SU-DHL-6 (cell line): ENCODE measurements around the gene TJP2.
"Not testable (repeated sequence)": the region's sequence is repeated elsewhere in the genome, so short reads cannot be mapped to it uniquely, and the experiment has no call there.

Experiments
- H2AFZ ChIP-seq: fragments of 200-600 bp; sonication (generic); 2 replicates; pipeline ENCODE4 v1.6.1; 2014; ENCODE audit warnings: low read depth, mild to moderate bottlenecking, moderate library complexity, mixed read lengths, antibody characterized with exemption, low read length; ENCODE audit not compliant: severe bottlenecking
- H3F3A ChIP-seq: fragments of 200-600 bp; shearing (Covaris generic); 2 replicates; pipeline ENCODE4 v1.6.0; 2016; ENCODE audit warnings: antibody characterized with exemption, mild to moderate bottlenecking; ENCODE audit not compliant: insufficient read depth
- H3K27ac ChIP-seq: fragments of 200-600 bp; sonication (generic); 2 replicates; pipeline ENCODE4 v1.5.1; 2016; ENCODE audit warnings: low read depth, mild to moderate bottlenecking, low read length, moderate library complexity, mixed read lengths
- H3K27me3 ChIP-seq: fragments of 200-600 bp; sonication (generic), shearing (Covaris generic); 2 replicates; pipeline ENCODE4 v1.6.0; 2014; ENCODE audit warnings: mild to moderate bottlenecking, low read length
- H3K36me3 ChIP-seq: fragments of 200-600 bp; sonication (generic); 2 replicates; pipeline ENCODE4 v1.6.1; 2014; ENCODE audit warnings: mild to moderate bottlenecking, low read length, mixed read lengths
- H3K4me2 ChIP-seq: fragments of 300-600, 200-600 bp; shearing (Covaris generic), sonication (generic); 2 replicates; pipeline ENCODE4 v1.6.0; 2014; ENCODE audit warnings: low read length, low read depth, mild to moderate bottlenecking; ENCODE audit not compliant: poor library complexity, severe bottlenecking
- H3K4me3 ChIP-seq: fragments of 200-600 bp; sonication (generic); 2 replicates; pipeline ENCODE4 v1.5.1; 2014; ENCODE audit warnings: antibody characterized with exemption, low read length, mild to moderate bottlenecking, mixed read lengths; ENCODE audit not compliant: insufficient read depth, poor library complexity, severe bottlenecking
- H3K79me2 ChIP-seq: fragments of 200-600 bp; sonication (generic); 2 replicates; pipeline ENCODE4 v1.6.1; 2014; ENCODE audit warnings: mild to moderate bottlenecking, low read length, moderate library complexity; ENCODE audit not compliant: insufficient read depth
- H3K9ac ChIP-seq: fragments of 200-600 bp; sonication (generic); 2 replicates; pipeline ENCODE4 v1.7.0; 2014; ENCODE audit warnings: mild to moderate bottlenecking, low read length
- H3K9me2 ChIP-seq: fragments of 200-600 bp; sonication (generic); replicated peaks from 2 replicates; pipeline ENCODE4 v1.6.1; 2014; ENCODE audit warnings: low read length; ENCODE audit not compliant: insufficient read depth
- H3K9me3 ChIP-seq: fragments of 200-600 bp; sonication (generic); 2 replicates; pipeline ENCODE4 v1.6.1; 2014; ENCODE audit warnings: low read length, mixed read lengths; ENCODE audit not compliant: insufficient read depth
- H4K20me1 ChIP-seq: fragments of 200-600 bp; sonication (generic); 2 replicates; pipeline ENCODE4 v1.6.1; 2014; ENCODE audit warnings: low read depth, mild to moderate bottlenecking, antibody characterized with exemption, low read length, moderate library complexity, mixed read lengths
- CTCF ChIP-seq: fragments of 200-600 bp; sonication (generic); IDR thresholded peaks from one replicate; pipeline ENCODE4 v1.5.1; 2017; ENCODE audit warnings: antibody characterized with exemption, mild to moderate bottlenecking, low read length, moderate library complexity; ENCODE audit not compliant: insufficient read depth, poor library complexity, severe bottlenecking
- EZH2phosphoT487 ChIP-seq: fragments of 200-600 bp; sonication (generic), shearing (Covaris generic); conservative IDR thresholded peaks from 2 replicates; pipeline ENCODE4 v1.6.1; 2018; ENCODE audit warnings: mild to moderate bottlenecking, antibody characterized with exemption, low read length, moderate library complexity, mixed read lengths

The TJP2 gene

GRCh38 chr9:69157751-69158466 lies 16.2 kb upstream of the TJP2 start:
- no peaks in the 10 kb centered on the region for H4K20me1 ChIP-seq
- H3F3A ChIP-seq = no peaks in the 10 kb centered on the region
- no peaks in the 10 kb centered on the region for H3K27me3 ChIP-seq
- no peak overlapping the region for H2AFZ ChIP-seq
- H3K9me2 ChIP-seq = no peaks in the 10 kb centered on the region
- no peak overlapping the region for H3K9ac ChIP-seq
- H3K4me2 ChIP-seq = no peak overlapping the region
- no peak overlapping the region for H3K27ac ChIP-seq
- no peaks in the 10 kb centered on the region for H3K9me3 ChIP-seq
- TF ChIP-seq EZH2phosphoT487 = no peak
- no peak for TF ChIP-seq CTCF
- no peaks in the 10 kb centered on the region for H3K79me2 ChIP-seq
- no peak overlapping the region for H3K4me3 ChIP-seq
- no peaks in the 10 kb centered on the region for H3K36me3 ChIP-seq

- Histone ChIP-seq H4K20me1 (no peaks in the 10 kb centered on the region), H3K79me2 (no peaks in the 10 kb centered on the region), H2AFZ (no peak overlapping the region), H3K4me3 (no peak overlapping the region), H3K27ac (no peak overlapping the region), H3K36me3 (no peaks in the 10 kb centered on the region), H3K27me3 (no peaks in the 10 kb centered on the region), H3K9me3 (no peaks in the 10 kb centered on the region), H3K9ac (no peak overlapping the region), H3F3A (no peaks in the 10 kb centered on the region), H3K9me2 (no peaks in the 10 kb centered on the region), H3K4me2 (no peak overlapping the region)
- TF ChIP-seq CTCF = no peak
- TF ChIP-seq EZH2phosphoT487 = no peak
Measured at GRCh38 chr9:69158471-69158870, 15.6 kb upstream of the TJP2 start.

GRCh38 chr9:69164573-69164972 lies 9.5 kb upstream of the TJP2 start:
- not testable (repeated sequence) for H3K9me3 ChIP-seq, H3F3A ChIP-seq, H3K9me2 ChIP-seq, H3K4me3 ChIP-seq, H3K4me2 ChIP-seq, H4K20me1 ChIP-seq, H3K27ac ChIP-seq, H3K9ac ChIP-seq, H2AFZ ChIP-seq, H3K27me3 ChIP-seq, H3K36me3 ChIP-seq, H3K79me2 ChIP-seq

GRCh38 chr9:69165581-69165980 lies 8.5 kb upstream of the TJP2 start:
- H3K9ac ChIP-seq = no peak overlapping the region
- no peak overlapping the region for H3K27ac ChIP-seq
- H3K36me3 ChIP-seq = no peaks in the 10 kb centered on the region
- no peaks in the 10 kb centered on the region for H3K9me2 ChIP-seq
- TF ChIP-seq CTCF = no peak
- TF ChIP-seq EZH2phosphoT487 = no peak
- no peaks in the 10 kb centered on the region for H3F3A ChIP-seq
- H2AFZ ChIP-seq = no peak overlapping the region
- H3K4me2 ChIP-seq = no peak overlapping the region
- H3K9me3 ChIP-seq = no peaks in the 10 kb centered on the region
- H3K79me2 ChIP-seq = no peaks in the 10 kb centered on the region
- H3K27me3 ChIP-seq = no peaks in the 10 kb centered on the region
- no peaks in the 10 kb centered on the region for H4K20me1 ChIP-seq
- no peak overlapping the region for H3K4me3 ChIP-seq
